ENCODE measurements around the gene MEGF11. TPM values are rescaled to one million over a fixed set of nuclear protein-coding genes. Genes with fewer than 3 reads are reported as not detected.

Gene MEGF11
- total RNA-seq, 1 donor from 2014 or later = 6.2 TPM

GRCh38 chr15:66065325-66065724 is 188.2 kb downstream of the MEGF11 start:
- DNase-seq (ENCODE audit: low read depth) = no peak

GRCh38 chr15:66063147-66063546 is 190.4 kb downstream of the MEGF11 start:
- no peak for DNase-seq (ENCODE audit: low read depth)

GRCh38 chr15:66057089-66057488 is 196.5 kb downstream of the MEGF11 start:
- DNase-seq (ENCODE audit: low read depth) = peak; percentile 3

- DNase-seq (ENCODE audit: low read depth) = no peak
These were observed 199.6 kb downstream of the MEGF11 start for GRCh38 chr15:66053991-66054390.

- no peak for DNase-seq (ENCODE audit: low read depth)
These were observed 201.7 kb downstream of the MEGF11 start for GRCh38 chr15:66051833-66052232.

- no peak for DNase-seq (ENCODE audit: low read depth)
These were observed 203.3 kb downstream of the MEGF11 start for GRCh38 chr15:66050264-66050663.

GRCh38 chr15:66049353-66049752 is 204.2 kb downstream of the MEGF11 start:
- no peak for DNase-seq (ENCODE audit: low read depth)

- no peak for DNase-seq (ENCODE audit: low read depth)
These were observed 206.1 kb downstream of the MEGF11 start for GRCh38 chr15:66047321-66048024.

GRCh38 chr15:66046751-66047150 is 206.8 kb downstream of the MEGF11 start:
- no peak for DNase-seq (ENCODE audit: low read depth)

GRCh38 chr15:66046326-66046725 is 207.2 kb downstream of the MEGF11 start:
- no peak for DNase-seq (ENCODE audit: low read depth)

- no peak for DNase-seq (ENCODE audit: low read depth)
These were observed 208.0 kb downstream of the MEGF11 start for GRCh38 chr15:66045542-66045941.

- no peak for DNase-seq (ENCODE audit: low read depth)
These were observed 208.7 kb downstream of the MEGF11 start for GRCh38 chr15:66044837-66045236.

GRCh38 chr15:66043264-66043663 is 210.3 kb downstream of the MEGF11 start:
- DNase-seq (ENCODE audit: low read depth) = no peak

GRCh38 chr15:66042624-66043023 is 210.9 kb downstream of the MEGF11 start:
- no peak for DNase-seq (ENCODE audit: low read depth)

GRCh38 chr15:66041276-66041675 is 212.3 kb downstream of the MEGF11 start:
- DNase-seq (ENCODE audit: low read depth) = no peak

GRCh38 chr15:66040211-66040892 is 213.2 kb downstream of the MEGF11 start:
- DNase-seq (ENCODE audit: low read depth) = no peak

- no peak for DNase-seq (ENCODE audit: low read depth)
These were observed 214.3 kb downstream of the MEGF11 start for GRCh38 chr15:66039117-66039871.

- DNase-seq (ENCODE audit: low read depth) = no peak
These were observed 215.0 kb downstream of the MEGF11 start for GRCh38 chr15:66038387-66039116.

GRCh38 chr15:66036859-66037258 is 216.7 kb downstream of the MEGF11 start:
- no peak for DNase-seq (ENCODE audit: low read depth)

GRCh38 chr15:66035901-66036300 is 217.6 kb downstream of the MEGF11 start:
- no peak for DNase-seq (ENCODE audit: low read depth)

- DNase-seq (ENCODE audit: low read depth) = no peak
These were observed 220.4 kb downstream of the MEGF11 start for GRCh38 chr15:66033143-66033542.

GRCh38 chr15:66032006-66032405 is 221.5 kb downstream of the MEGF11 start:
- no peak for DNase-seq (ENCODE audit: low read depth)

Data from renal cortical epithelial cell (primary cell).